GM19240 (cell line): ENCODE data around the gene FZD7.

ENCODE experiments used
- DNase-seq: peaks from one replicate; pipeline ENCODE4 v3.0.0; 2011; ENCODE audit warnings: low spot score; ENCODE audit not compliant: insufficient read length

Gene FZD7

DNA sequence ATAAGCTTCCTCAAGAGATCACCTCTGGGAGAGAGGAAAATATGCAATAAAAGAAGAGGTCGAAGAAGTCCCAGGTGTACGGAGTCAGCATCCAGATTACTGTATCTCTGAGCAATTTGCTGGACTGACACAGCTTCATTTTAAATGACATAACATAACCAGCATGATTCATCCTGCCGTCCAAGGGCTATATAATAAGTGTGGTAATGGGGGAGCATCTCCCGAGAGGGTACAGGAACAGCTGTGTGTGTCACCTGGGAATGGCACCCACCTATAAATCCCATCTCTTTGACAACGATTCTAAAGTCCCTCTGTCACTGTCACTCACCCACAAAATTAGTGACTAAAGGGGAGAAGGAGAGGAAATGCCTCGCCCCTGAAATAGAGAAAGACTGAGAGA lies 19.3 kb upstream of the FZD7 start:
- DNase-seq = no peak

DNA sequence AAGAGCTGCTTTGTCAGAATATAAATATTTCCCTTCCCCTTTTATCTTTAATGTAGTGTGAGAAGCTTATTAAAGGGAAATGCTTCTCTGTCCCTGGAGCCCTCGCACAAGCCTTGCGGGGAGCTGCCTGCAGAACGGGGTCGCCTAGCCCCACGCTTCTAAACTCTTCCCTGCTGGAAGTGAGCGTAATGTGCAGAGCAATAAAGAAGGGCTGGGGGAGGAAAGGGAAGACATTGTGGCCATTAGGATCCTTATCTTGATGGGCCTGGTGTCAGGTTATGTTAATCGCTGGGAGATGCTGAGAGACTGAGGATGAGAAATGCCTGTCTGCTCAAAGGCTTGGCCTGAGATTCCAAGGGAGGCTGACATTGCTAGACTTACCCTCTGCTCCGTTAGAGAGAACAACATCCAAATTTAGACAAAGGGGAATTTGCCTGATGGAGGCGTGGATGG lies 18.9 kb upstream of the FZD7 start:
- no peak for DNase-seq

DNA sequence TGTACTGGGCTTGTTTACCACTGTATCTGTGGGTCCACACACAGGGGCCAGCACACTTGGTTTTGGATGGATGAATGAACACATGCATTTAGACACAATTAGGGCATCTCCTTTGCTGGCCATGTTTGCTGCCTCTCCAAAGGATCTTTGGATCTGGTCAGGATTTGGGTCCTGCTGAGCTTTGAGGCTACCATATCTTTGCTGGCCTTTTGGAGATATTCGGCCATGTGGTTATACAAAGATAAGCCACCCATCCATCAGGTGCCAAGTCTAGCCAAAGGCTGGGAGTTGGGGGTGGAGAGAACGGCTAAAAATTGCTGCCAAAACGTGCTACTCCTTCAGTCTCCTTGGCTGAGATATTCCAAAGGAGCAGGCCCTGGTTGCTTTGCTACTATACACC lies 18.2 kb upstream of the FZD7 start:
- no peak for DNase-seq

DNA sequence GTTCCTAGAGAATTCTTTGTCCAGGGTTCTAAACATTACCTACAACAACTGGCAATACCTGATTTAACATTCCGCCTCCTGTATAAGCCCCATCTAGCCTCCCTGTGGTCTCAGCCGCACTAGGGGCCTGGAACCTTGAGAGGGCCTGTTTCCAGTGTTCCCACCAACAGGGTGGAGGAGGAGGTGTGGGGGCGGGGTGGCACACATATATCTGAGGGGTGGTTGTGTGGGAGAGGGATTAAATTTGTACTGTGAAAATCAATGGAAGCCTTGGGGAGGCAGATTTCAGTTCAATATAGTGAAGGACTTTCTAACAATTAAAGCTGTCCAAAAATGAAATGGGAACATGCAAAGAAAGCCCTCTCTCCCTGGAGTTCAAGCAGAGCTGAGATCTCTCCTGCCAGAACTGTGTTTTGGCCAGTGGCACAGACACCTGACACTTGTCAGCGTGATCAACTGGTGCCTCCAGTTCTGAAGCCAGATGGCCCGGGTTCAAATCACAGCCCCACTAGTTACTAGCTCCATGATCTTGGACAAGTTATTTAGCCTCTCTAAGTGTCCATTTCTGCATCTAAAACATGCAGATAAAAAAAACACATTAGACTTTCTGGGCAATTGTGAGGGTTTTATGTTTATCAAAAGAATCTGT lies 17.0 kb upstream of the FZD7 start:
- DNase-seq = no peak

DNA sequence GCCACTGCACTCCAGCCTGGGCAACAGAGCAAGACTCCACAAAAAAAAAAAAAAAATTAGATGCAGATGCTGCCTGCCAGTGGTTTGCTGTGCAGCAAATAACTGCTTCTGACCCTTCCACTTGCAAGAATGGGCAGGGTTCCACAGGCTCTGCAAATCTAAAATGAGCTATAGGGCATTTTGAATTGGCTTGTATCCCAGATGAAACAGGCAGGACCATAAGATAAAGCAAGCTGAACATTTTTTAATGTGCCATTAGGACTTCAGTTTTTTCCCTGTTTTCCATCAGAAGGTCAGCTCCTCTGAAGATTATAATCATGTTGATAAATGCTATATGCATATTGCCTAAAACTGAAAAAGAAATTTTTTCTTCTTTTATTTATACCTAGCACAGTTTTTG lies 15.7 kb upstream of the FZD7 start:
- DNase-seq = no peak

DNA sequence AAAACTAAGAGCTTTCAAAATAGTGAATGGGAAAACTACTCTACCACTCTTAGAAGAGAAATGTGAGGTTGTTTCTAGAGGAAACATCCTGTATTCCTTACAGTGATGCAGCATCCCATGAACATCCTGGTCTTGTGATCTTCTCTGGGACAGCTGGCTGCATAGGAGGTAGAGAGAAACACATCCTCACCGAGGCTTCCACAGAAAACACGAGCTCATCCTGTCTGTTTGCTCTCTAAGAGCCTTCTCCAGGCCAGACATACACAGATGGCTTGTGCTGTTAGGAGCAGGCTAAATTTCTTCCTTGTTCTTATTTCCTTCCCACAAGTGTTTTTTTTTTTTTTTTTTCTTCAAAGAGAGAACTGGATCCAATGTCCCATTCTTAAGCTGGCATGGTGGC lies 14.7 kb upstream of the FZD7 start:
- no peak for DNase-seq

DNA sequence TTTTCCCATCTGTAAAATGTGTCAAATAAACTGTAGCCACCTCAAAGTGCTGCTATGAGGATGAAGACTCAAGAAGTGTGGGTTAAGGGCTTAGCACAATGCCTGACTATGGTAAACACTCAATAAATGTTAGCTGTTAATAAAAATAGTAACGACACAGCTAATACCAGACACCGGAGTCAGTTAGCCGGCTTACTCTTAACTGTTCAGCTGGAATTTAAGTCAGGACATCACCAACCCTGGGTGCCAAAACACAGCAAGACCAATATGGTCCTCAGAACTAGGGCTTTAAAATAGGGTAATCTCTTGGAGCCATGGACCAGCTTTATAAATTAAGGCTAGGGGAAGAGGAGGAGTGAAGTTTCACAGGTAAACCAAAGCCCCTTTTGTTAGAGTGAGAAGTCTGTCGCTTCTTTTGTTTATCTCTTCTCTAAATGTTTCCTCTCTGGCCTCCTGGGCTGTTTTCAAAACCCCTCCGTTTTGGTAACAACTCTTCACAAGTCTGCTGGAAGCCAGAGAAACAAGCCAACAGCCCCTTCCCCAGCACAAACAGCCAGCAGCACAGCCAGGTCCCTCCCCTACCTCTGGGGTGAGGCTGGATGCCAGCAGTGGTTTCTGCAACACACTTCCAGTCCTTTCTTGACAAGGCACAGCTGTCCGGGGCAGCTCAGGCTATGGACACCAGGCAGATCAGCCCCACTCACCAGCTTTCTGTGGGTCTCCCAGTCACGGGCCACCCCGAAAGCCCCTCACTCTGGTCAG lies 13.8 kb upstream of the FZD7 start:
- DNase-seq = no peak

DNA sequence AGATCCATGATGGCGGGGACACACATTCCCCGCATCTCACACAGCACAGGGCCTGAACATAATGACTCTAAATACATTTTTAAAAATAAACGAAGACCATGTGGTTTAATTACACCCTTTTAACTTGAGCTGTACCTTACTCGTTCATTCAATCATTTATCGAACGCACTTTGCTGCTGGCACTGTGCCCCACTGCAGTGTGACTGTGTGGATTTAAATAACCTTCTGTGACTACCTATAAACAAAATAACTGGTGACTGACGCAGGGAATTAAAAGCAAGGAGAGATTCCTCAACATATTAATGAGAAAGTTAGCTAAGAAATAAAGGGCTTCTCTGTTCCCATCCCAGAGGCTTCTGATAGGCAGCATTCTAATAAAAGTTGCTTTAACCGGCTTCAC lies 10.9 kb upstream of the FZD7 start:
- DNase-seq = no peak

DNA sequence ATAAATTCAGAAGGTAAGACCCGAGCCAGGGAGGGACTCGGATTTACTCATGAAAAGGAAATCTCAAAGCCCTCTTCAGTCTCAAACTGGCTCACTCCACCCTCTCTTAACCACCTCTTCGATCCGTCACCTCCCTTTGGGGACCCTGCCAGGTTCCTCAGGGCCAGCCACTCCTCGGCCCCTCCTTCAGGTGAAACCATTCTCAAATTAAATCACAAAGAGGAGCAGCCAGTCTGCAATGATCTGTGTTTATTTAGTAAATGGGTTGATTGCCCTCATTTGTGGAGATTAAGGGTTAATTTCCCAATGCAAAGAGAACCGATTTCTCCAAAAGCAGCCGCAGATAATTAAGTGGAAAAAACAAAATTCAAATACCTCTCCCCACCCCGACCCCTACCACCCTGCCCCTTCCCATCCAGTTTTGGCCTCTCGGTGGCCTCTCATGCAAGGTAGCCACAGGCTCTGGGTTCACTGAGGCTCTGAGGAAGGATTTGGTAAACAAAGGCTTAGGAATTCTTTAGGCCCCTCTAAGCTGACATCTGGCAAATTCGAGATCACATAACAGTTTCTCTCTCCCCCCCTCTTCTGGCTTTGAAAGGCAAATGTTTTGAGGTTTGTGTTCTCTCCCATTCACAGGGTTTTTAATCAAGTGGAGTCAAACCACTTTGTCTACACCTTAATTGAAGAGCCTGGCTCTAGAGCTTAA lies 10.3 kb upstream of the FZD7 start:
- DNase-seq = no peak

DNA sequence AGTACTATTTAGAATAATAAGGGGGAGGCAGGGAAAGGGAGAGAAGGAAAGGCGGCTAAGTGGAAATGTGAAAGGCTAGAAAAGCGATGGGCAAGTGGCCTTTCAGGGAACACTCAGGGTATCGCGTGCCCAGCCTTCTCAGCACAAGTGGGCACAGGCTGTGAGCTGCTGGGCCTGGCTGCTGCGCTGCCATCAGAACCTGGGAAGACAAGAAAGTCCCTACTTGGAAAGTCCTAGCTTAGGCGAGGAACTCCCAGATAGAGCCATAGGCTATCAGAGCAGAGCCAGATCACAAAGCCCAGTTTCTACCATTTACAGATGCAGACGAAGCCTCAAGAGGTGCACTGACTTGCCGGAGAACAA lies 9.8 kb upstream of the FZD7 start:
- no peak for DNase-seq

DNA sequence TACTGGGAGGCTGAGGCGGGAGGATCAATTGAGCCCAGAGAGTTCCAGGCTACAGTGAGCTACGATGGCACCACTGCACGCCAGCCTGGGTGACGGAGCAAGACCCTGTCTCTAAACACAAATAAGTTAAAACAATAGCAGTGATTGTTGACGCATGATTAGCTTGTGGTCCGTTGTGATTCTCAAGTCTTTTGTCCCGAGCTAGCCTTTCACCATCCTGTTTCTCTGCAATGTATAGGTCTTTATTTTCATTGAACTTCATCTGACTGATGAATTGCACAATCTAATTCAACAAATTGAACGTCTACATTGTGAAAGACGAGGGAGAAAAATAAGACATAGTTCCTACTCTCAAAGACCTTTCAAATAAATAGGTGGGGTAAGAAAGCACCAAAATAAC lies 8.8 kb upstream of the FZD7 start:
- DNase-seq = no peak

DNA sequence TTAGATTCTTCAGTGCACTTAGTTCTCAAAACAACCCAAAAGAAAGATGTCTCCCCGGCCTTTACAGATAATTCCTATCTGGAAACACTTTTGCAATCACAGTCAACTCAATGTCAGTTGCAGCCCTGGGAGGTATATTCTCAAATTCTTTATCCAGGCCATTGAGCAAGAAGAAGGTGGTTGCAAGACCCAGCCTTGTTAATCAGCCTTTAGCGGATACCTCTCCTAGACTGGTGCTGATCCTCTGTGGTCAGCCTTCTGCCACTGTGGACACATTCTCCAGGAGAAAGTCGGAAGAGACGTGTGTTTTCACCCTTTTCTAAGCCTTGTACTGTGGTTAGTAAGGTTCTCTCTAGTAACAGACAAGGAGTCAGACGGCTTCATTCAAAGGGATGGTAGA lies 7.8 kb upstream of the FZD7 start:
- no peak for DNase-seq

DNA sequence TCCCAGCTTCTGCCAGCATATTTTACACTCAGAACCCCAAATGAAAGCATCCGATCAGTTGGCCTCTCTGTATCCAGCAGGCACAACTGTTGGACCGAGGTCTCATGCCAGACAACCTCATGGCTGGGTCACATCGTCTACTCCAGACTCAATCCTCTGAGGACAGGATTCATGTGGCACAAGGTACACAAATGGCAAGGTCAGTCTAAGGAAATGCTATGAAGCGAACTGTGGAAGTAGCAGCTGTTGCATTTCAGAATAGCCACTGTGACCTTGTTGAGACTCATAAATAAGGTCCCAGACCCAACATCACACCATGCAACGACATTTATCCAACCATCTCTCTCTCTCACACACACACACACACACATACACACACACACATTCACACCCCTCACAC lies 7.1 kb upstream of the FZD7 start:
- DNase-seq = no peak

DNA sequence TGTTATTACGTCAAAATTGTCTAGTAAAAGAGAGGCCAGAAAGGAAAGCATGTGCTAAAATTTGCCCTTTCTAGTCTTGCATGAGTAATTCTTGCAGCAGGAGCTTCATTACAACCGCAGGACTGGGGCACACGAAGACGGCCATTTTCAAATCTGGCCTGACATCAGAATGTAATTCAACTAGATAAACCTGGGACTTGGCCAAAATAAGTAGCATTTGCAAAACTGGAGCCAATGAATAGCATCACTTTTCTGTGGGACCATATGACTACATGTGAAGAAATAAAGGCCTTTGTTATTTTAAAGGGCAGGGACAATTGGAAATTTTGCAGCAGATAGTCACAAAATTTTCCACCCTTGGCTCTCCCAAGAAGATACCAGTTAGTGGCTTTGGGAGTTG lies 3.0 kb upstream of the FZD7 start:
- DNase-seq = no peak

DNA sequence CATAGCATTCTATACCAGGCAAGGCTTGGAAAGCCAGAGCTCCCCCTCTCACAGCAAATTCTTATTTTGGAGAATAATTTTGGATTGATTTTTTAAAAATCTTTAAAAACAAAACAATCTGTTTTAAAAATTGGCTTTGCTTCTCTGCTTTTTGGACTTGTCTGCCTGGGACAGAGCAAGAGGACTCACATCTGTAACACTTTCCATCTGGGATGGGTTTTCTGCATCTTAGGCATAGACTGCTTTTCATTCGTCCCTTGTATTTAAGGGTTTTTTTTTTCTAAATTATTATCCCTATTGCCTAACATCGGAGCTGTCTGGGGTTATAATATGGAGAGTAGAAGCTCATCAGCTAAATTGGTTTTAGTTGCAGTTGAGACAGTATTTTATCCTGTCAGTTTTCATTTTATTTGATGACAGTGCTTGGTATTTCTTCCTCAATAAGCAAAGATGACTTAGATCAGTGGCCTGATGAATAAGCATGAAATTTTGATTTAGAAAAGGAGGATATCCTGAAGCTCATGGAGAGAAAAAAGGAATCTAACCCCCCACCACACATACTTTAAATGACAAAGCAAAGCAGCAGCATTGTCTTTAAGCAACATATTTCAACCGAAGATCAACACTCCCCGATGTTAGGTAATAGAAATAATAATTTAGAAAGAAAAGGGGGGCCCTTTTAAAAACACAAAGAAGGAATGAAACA lies 2.3 kb upstream of the FZD7 start:
- no peak for DNase-seq

DNA sequence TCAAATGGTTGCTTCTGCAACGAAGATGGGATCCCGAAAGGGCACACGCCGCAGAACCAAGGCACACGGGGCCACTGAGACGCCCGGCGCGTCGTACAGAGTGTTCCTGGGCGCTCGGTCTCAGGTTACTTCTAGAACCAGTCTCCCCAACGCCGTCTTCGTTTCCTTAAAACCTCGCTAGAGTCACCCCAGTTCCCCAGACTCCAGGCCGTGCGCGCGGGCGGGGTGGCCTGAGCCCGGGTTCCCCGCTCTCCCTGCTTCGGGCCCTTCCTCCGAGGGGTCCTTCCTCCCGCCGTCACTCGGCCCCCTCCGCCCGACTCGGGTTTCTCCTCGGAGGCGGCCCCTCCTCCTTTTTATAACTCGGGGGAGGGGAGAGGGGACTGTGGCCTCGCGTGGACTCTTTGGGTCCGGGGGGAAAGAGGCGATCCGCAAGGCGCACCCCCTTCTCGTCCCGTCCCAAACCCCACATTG lies 774 bp upstream of the FZD7 start:
- DNase-seq = peak; percentile 8

DNA sequence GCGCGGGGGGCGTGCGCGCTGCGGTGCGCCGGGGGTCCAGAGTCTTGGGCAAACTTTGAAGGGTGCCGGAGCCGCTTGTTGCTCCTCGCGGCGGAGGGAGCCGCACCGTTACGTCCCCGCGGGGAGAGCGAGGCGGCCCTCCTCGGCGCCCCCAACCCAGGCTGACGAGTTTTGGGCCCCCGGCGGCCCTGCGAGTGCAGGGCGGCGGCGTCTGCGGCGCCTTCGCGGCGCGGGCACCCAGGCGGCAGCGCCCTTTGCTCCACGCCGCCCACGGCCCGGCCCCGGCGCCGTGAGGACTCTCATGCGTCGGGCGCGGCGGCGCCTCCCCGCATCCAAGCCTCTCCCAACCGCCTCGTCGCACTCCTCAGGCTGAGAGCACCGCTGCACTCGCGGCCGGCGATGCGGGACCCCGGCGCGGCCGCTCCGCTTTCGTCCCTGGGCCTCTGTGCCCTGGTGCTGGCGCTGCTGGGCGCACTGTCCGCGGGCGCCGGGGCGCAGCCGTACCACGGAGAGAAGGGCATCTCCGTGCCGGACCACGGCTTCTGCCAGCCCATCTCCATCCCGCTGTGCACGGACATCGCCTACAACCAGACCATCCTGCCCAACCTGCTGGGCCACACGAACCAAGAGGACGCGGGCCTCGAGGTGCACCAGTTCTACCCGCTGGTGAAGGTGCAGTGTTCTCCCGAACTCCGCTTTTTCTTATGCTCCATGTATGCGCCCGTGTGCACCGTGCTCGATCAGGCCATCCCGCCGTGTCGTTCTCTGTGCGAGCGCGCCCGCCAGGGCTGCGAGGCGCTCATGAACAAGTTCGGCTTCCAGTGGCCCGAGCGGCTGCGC lies 814 bp downstream of the FZD7 start:
- no peak for DNase-seq

DNA sequence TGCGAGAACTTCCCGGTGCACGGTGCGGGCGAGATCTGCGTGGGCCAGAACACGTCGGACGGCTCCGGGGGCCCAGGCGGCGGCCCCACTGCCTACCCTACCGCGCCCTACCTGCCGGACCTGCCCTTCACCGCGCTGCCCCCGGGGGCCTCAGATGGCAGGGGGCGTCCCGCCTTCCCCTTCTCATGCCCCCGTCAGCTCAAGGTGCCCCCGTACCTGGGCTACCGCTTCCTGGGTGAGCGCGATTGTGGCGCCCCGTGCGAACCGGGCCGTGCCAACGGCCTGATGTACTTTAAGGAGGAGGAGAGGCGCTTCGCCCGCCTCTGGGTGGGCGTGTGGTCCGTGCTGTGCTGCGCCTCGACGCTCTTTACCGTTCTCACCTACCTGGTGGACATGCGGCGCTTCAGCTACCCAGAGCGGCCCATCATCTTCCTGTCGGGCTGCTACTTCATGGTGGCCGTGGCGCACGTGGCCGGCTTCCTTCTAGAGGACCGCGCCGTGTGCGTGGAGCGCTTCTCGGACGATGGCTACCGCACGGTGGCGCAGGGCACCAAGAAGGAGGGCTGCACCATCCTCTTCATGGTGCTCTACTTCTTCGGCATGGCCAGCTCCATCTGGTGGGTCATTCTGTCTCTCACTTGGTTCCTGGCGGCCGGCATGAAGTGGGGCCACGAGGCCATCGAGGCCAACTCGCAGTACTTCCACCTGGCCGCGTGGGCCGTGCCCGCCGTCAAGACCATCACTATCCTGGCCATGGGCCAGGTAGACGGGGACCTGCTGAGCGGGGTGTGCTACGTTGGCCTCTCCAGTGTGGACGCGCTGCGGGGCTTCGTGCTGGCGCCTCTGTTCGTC lies 1.7 kb downstream of the FZD7 start:
- no peak for DNase-seq

DNA sequence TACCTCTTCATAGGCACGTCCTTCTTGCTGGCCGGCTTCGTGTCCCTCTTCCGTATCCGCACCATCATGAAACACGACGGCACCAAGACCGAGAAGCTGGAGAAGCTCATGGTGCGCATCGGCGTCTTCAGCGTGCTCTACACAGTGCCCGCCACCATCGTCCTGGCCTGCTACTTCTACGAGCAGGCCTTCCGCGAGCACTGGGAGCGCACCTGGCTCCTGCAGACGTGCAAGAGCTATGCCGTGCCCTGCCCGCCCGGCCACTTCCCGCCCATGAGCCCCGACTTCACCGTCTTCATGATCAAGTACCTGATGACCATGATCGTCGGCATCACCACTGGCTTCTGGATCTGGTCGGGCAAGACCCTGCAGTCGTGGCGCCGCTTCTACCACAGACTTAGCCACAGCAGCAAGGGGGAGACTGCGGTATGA lies 2.3 kb downstream of the FZD7 start:
- DNase-seq = no peak

DNA sequence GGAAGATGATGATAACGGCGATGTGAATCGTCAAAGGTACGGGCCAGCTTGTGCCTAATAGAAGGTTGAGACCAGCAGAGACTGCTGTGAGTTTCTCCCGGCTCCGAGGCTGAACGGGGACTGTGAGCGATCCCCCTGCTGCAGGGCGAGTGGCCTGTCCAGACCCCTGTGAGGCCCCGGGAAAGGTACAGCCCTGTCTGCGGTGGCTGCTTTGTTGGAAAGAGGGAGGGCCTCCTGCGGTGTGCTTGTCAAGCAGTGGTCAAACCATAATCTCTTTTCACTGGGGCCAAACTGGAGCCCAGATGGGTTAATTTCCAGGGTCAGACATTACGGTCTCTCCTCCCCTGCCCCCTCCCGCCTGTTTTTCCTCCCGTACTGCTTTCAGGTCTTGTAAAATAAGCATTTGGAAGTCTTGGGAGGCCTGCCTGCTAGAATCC lies 3.0 kb downstream of the FZD7 start:
- no peak for DNase-seq
